Measurements from ENCODE around the gene CLCN3.
"Not testable (repeated sequence)": the region's sequence is repeated elsewhere in the genome, so short reads cannot be mapped to it uniquely, and the experiment has no call there.

CLCN3 gene

DNA sequence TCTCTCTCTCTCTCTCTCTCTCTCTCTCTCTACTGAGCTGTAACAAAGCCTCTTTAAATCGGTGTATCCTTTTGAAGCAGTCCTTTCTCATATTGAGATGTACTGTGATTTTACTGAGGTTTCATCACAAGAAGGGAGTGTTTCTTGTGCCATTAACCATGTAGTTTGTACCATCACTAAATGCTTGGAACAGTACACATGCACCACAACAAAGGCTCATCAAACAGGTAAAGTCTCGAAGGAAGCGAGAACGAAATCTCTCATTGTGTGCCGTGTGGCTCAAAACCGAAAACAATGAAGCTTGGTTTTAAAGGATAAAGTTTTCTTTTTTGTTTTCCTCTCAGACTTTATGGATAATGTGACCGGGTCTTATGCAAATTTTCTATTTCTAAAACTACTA, 100.2 kb downstream of the CLCN3 start:
- TF ChIP-seq, protein P1, sequence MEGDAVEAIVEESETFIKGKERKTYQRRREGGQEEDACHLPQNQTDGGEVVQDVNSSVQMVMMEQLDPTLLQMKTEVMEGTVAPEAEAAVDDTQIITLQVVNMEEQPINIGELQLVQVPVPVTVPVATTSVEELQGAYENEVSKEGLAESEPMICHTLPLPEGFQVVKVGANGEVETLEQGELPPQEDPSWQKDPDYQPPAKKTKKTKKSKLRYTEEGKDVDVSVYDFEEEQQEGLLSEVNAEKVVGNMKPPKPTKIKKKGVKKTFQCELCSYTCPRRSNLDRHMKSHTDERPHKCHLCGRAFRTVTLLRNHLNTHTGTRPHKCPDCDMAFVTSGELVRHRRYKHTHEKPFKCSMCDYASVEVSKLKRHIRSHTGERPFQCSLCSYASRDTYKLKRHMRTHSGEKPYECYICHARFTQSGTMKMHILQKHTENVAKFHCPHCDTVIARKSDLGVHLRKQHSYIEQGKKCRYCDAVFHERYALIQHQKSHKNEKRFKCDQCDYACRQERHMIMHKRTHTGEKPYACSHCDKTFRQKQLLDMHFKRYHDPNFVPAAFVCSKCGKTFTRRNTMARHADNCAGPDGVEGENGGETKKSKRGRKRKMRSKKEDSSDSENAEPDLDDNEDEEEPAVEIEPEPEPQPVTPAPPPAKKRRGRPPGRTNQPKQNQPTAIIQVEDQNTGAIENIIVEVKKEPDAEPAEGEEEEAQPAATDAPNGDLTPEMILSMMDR (IDR thresholded peaks at IDR 0.05; ENCODE audit: low read depth, low read length), result no peak
- no peak for DNase-seq (ENCODE audit: extremely low read depth, low read depth)

DNA sequence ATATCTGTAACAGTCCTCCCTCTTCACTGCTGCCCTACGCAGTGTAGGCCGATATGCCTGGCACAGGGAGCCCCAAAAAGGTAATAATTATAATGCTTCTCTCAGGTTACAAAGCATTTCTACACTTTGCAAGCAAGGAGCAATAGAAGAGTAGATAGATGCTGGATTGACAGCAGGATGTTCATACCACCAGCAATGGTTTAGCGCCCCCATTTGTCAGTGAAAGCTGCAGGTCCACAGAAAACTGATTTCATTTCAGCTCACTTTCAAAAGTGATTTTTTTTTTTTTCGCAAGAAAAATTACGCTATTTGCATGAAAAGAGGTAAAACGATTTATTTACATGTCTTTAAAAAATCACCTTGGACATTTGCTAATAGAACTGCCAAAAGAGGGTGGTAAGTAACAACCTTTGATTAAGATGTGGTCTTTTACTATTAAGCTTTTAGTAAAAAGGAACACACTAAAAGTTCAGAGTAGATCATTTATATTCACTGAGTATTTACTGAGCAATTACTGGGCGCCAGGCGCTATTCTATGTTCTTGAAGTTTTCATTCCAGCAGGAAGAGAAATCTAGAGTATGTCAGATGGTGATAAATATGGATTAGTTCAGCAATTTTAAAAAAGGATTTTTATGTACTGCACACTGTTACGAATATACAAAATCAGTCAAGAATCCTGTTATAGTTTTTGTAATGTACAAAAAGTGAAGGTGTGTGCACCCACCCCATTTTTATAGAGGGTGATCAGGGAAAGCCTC, 103.0 kb downstream of the CLCN3 start:
- TF ChIP-seq, protein P1 (IDR thresholded peaks at IDR 0.05; ENCODE audit: low read depth, low read length), result peak; percentile 31
- DNase-seq (ENCODE audit: extremely low read depth, low read depth), result no peak

DNA sequence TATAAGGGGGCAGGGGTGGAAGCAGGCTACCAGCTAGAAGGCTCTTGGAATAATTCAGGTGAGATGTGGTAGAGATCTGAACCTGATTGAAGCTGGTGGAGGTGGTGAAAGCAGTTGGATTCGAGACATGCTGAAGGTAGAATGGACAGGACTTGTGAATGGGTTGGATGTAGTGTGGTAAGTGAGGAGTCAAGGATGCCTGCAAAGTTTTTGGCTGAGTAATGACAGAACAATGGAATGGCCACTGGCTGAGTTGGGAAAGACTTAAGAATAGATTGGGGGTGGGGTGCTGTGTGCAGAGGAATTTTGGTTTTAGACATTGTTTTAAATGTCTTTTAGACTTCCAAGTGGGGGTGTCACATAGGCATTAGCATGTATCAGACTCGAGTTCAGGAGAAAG, 103.9 kb downstream of the CLCN3 start:
- no peak for DNase-seq (ENCODE audit: extremely low read depth, low read depth)
- TF ChIP-seq, protein P1 (IDR thresholded peaks at IDR 0.05; ENCODE audit: low read depth, low read length), result no peak

DNA sequence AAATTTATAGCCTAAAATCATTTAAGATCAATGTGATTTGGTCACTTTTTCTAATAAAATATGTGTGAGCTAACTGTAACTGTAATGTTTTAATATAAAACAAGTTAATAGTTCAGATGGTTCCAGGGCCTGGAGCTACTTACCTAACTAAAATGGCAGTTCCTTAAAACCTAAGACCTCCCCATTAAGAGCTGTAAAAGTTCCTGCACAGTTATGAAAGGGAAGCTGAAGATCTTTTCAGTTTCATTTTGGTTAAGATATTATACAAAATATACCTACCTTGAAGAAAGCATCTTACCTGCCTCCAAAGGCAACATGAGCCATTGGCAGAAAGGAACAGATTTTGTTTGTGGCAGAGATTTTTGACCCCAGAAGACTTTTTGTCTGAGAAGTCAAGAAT, 107.2 kb downstream of the CLCN3 start:
- DNase-seq (ENCODE audit: extremely low read depth, low read depth), result no peak
- TF ChIP-seq, protein P1 (IDR thresholded peaks at IDR 0.05; ENCODE audit: low read depth, low read length), result no peak

DNA sequence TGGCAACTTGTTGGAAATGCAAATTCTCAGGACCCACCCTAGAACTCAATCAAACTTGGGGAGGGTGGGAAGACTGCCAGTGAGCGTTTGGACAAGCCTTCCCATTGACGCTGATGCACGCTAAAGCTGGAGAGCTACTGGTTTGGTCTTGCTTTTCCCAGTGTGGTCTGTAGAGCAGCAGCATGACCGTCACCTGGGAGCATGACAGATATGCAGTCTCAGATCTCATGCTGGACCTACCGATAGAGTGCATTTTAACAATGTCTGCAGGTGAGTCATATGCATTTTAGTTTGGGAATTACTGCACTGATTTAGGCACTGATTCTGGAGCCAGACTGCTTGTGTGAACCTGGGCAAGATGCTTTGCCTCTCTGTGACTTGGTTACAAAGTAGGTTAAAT, 110.2 kb downstream of the CLCN3 start:
- TF ChIP-seq, protein P1 (IDR thresholded peaks at IDR 0.05; ENCODE audit: low read depth, low read length), result no peak
- DNase-seq (ENCODE audit: extremely low read depth, low read depth), result no peak

DNA sequence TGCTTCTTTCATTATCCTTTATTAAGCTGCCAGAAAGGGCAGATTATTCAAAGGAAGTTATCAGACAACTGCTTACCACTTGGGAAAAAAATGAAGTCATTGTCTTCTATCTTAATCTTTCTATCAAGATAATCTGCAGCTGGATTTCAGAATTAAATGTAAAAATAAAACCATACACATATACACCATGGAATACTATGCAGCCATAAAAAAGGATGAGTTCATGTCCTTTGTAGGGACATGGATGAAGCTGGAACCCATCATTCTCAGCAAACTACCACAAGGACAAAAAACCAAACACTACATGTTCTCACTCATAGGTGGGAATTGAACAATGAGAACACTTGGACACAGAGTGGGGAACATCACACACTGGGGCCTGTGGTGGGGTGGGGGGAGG, 118.2 kb downstream of the CLCN3 start:
- not testable (repeated sequence) for DNase-seq (ENCODE audit: extremely low read depth, low read depth)

DNA sequence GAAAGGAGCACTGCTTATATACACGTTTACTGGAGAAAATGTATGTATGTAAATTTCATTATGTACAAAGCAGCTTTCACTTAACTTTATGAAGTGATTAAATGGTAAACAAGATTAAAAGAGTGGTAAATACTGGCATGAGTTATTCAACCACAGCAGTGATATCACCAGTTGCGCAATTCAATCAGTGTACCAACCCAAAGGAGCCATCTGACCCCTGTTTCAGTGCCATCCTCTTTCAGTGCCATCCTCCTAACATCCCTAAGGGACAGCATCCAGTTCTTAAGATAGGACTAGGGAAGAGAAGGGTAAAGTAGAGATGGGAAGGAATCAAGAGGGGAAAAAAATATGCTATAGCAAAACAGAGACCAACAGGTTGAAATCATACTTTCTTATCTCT, 121.2 kb downstream of the CLCN3 start:
- TF ChIP-seq, protein P1 (IDR thresholded peaks at IDR 0.05; ENCODE audit: low read depth, low read length), result no peak
- no peak for DNase-seq (ENCODE audit: extremely low read depth, low read depth)

DNA sequence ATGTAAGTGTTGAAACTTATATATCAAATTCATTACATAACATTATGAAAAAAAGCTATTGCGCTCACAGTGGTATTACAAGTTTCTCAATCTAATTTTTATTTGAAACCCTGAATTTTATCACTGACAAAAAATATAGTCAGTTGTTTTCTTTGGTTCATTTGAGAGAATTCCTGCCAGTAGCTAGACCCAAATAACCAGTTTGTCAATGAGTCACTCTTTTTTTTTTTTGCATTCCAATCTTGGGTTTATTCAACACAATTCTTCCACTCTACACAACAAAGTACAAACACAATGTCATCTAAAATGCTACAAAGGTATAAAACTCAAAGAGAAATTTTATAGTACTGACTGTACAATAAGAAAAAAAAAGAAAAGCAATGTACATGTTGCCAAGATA, 124.2 kb downstream of the CLCN3 start:
- no peak for DNase-seq (ENCODE audit: extremely low read depth, low read depth)
- TF ChIP-seq, protein P1 (IDR thresholded peaks at IDR 0.05; ENCODE audit: low read depth, low read length), result no peak
